GM18519 (cell line): ENCODE data around the gene SLC8B1.

Experiments used
- ATAC-seq: cut with Tn5 transposase; IDR thresholded peaks from one replicate; pipeline ENCODE4 v1.9.1; 2021; ENCODE audit warnings: mild to moderate bottlenecking, moderate library complexity; ENCODE audit not compliant: unreplicated experiment, low FRiP score

Gene SLC8B1

DNA sequence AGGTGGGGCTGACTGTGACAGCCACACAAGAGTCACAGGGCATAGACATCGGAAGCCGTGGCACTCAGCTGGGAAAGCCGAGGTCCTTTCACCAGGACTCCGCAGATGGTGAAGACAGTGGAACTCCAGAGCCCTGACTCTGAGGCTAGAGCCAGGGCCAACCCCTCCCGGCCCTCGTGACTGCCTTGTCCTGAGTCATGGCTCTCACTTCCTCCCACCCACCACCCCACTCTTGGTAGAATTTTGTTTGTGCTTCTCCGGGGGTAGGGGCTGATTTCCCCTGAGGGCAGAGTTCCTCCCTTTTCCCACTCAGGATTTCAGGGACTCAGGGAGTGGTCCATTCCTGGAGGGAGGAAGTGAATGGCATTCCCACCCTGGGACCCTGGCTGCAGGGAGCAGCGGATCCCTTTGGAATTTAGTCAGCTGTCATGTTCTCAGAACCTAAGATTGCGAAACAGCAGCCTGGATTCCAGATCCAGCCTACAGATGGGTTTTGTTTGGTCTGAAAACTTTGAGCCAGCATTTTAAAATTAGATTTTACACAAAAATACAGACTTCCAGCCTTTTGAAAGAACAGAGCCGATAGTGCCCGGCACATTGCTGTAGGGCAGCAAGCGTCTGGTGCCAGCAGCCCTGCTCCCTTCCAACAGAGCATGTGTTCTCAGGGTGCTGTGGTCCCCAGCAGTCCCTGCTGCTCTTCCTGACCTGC lies 62.9 kb downstream of the SLC8B1 start:
- ATAC-seq, result no peak

DNA sequence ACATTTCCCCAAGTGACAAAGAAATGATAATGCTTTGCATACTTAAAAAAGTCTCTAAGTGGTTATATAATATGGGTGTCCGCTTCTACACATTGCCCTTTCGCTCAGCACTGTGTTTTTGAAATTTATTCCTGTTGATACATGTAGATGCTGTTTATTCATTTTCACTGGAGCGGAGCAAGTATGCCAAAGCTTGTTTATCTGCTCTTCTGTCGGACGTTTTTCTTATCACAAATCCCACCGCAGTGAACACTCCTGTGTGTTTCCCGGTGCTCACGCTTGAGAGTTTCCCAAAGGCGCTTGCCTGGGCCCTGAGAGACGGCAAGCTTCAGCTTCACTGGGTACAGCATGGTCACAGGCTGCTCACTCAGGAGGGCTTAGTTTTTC lies 63.5 kb downstream of the SLC8B1 start:
- no peak for ATAC-seq

GRCh38 chr12:113270709-113271009 lies 64.2 kb downstream of the SLC8B1 start:
- no peak for ATAC-seq

DNA sequence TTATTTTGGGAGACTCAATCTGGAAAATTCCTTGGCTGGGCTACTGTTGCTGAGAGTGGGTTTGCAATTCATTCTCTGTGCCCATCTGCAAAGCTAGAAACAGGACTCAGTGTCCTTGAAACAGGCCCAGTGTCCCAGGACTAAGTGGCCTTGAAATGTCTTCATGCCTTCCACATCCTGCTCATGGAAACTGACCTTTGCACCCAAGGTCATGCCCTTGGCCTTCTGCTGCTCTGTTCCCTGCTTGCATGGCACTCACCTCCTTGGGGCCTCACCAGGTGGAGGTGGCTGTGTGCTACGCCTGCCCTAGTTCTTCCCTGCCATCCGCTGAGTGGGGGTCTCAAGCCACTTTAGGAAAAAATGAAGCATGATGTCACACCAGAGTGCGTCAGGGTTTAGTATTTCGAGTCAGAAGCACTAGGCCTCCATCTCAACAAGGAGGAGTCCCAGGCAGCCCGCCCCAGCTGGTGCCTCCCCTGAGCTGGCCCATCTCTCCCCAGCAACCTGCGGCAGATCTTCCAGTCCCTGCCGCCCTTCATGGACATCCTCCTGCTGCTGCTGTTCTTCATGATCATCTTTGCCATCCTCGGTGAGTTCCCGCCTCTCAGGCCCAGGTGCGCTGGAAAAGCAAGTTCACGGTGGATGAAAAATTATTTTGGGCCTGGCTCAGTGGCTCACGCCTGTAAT lies 65.5 kb downstream of the SLC8B1 start:
- ATAC-seq, result no peak

DNA sequence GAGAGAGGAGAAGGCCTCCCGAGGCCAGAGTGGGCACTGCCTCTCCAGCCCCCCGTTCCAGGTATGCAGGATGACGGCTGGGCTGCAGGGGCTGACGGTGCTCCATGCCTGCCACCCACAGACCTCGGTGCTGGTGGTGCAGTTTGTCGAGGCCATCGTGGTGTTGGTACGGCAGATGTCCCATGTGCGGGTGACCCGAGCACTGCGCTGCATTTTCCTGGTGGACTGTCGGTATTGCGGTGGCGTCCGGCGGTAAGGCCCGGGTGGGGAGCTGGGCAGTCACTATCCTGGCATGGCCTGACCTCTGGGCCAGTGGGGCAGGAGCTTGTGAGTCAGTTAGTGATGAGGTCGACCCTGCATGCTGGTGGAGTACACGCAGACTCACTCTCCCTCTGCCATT lies 66.3 kb downstream of the SLC8B1 start:
- no peak for ATAC-seq

- no peak for ATAC-seq
These were observed 66.8 kb downstream of the SLC8B1 start for GRCh38 chr12:113268136-113268535.

- no peak for ATAC-seq
These were observed 67.3 kb downstream of the SLC8B1 start for GRCh38 chr12:113267621-113268020.

GRCh38 chr12:113266106-113266895 lies 68.6 kb downstream of the SLC8B1 start:
- no peak for ATAC-seq

DNA sequence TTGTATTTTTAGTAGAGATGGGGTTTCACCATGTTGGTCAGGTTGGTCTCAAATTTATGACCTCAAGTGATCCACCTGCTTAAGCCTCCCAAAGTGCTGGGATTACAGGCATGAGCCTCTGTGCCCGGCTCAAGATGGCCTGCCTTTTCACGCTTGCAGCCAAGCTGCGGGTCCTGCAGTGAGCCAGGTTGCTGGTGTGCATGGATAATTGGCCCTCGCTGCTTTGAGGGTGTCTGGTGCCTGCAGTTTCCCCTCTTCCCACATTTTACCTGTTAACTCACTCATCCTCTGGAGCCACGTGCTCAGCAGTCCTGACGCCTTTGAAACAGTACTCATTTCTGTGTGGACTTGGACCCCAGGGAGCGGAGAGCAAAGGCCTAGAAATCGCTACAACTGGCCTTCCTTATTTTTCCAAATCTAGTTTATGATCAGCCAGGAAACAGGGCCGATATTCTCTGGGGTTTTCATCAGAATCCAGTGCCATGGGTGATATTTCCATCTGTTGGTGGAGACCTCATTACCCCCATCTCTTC lies 71.4 kb downstream of the SLC8B1 start:
- ATAC-seq, result no peak

- no peak for ATAC-seq
These were observed 72.2 kb downstream of the SLC8B1 start for GRCh38 chr12:113262710-113263109.

GRCh38 chr12:113261847-113262470 lies 73.0 kb downstream of the SLC8B1 start:
- no peak for ATAC-seq

DNA sequence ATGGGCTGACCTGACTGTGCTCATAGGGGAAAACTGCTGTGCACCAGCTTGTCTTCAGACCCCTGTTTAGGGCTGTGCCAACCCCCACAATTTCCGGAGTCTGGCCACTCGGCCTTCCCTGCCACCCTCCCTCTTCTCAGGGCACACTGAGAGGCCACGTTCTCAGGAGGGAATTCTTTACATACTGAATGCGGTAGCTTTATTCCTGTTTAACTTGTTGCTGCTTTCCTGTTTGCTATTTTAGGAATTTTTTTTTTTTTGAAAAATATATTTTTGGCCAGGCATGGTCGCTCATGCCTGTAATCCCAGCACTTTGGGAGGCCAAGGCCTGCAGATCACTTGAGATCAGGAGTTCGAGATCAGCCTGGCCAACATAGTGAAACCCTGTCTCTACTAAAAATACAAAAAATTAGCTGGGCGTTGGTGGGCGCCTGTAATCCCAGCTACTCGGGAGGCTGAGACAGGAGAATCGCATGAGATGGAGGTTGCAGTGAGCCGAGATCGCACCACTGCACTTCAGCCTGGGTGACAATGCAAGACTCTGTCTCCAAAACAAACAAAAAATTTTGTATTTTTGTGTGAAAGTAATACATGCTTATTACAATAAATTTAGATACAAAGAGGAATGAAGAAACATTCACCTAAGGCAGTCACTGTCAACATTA lies 74.1 kb downstream of the SLC8B1 start:
- ATAC-seq, result no peak

- no peak for ATAC-seq
These were observed 74.8 kb downstream of the SLC8B1 start for GRCh38 chr12:113260127-113260526.

DNA sequence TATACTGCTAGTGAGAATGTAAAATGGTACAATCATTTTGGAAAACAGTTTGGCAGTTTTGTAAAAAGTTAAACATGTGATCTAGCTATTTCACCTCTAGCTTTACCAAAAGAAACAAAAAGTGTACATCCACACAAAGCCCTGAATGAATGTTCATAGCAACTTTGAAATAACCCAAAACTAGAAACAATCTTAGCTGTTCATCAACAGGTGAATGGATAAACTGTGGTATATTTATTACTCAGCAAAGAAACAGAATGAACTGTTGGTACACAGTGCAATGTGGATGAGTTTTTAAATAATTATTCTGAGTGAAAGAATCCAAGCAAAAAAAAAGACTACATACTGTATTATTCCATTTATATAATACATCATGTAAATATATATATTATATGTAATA lies 77.3 kb downstream of the SLC8B1 start:
- ATAC-seq, result no peak

- ATAC-seq, result no peak
These were observed 80.6 kb downstream of the SLC8B1 start for GRCh38 chr12:113254298-113254697.

DNA sequence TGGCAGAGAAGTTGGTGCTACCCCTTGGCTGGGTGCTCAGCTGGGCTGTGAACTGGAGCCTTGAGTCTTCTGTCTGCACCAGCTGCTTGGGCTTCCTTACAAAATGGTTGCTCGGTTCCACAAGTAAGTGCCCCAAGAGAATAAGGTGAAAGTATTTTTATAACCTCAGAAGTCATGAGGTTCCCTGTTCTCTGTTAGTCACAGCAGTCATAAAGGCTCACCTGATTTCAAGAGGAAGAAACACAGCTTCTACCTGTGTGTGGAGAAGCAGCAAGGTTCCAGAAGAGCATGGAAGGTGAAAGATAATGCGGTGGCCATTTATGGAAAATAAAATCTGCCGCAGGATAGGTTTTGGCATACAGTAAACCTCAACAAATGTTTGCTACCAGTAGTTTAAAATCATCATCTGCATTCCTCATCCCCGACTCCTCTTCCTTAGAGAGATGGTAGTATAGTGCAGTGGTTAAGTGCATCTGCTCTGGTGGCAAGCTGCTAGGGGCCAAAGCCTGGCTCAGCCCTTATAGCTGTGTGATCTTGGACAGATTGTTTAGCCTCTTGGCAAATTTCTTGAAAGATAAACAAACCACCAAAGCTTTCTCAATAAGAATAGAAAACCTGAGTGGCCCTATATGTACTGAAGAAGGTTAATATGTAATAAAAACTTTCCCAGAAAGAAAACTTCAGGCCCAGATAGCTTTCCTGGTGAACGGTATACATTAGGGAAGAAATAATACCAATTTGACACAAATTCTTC lies 81.2 kb downstream of the SLC8B1 start:
- no peak for ATAC-seq

DNA sequence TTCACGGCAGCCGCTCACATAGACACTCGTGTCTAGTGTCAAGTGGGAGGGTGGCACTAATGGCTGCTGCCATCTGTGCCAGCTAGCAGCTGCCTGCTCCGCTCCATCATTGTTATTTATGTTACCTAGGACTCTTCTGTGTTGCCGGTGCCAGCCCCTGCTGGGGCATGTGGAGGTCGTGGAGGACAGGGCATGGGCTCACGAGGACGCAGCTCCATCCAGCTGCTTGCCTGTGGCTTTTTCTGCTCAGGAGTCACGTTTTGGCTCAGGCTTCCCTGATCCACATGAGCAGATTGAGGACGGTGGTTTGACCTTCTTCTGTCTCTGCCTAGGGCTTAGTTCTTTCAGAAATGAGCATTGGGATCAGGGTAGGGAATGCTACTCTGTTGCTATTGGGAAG lies 82.4 kb downstream of the SLC8B1 start:
- no peak for ATAC-seq

DNA sequence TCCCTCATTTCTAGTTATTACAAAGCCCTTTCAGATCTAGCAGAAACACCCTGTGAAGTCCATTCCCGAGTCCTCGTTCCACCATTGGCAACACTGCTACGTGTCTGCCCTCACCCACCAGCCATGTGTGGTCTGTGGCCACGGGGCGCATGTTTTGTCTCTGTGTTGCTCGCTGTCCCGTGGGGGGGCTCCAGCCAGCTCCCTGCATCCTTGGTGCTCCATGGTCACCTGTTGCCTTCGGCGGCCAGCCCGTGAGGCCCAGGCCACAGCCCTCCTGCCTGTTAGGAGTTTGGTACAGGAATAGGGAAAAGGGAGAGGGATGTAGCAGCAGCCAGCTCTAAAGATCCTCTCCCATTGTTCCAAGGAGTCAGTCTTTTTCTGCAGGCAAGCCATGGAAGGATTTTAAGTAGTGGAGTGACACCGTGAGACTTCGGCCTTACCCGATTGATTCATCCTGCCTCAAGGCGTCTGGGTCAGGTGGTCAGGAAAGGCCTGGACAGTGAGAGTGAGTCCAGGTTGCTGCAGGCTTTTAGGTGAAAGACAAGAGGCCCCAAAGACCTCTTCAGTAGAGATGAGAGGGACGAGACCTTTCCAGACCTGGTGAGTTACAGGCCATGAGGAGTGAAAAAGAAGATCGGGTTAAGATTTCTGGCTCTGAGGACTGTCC lies 83.4 kb downstream of the SLC8B1 start:
- ATAC-seq, result no peak

DNA sequence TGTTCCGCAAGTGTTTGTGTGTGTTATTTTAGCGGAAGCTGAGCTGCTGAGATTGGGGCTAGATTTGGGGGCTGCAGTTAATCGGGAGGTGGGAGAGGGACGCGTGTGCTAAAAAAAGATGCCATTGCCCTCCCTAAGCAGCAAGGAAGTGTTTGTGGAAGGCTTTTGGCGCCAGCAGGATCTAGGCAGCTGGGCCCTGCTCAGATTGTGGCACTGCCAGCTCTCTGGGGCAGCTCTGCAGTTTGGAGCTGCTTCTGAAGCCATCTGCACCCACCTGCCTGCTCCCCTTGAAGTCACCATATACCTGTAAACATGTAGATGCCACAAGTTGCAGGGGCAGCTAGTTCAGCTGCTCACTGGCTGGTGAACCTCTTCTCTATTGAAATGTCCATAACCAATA lies 84.9 kb downstream of the SLC8B1 start:
- no peak for ATAC-seq
